Endodermal cell (in vitro differentiated cells): ENCODE data around the gene TSPAN8. TPM values are rescaled to one million over a fixed set of nuclear protein-coding genes. Genes with fewer than 3 reads are reported as not detected.

ENCODE experiments used
- DNase-seq: peaks from one replicate; pipeline ENCODE4 v3.0.0-alpha.2; 2017
- H3K27ac ChIP-seq: 2 replicates; pipeline ENCODE4 v1.5.1; 2013; ENCODE audit warnings: mild to moderate bottlenecking, low read depth, low read length, moderate library complexity
- H3K27me3 ChIP-seq: 2 replicates; pipeline ENCODE4 v1.6.1; 2013; ENCODE audit warnings: mild to moderate bottlenecking, low read length, moderate library complexity; ENCODE audit not compliant: insufficient read depth, control insufficient read depth, poor library complexity, severe bottlenecking
- H3K36me3 ChIP-seq: 2 replicates; pipeline ENCODE4 v1.7.0; 2013; ENCODE audit warnings: mild to moderate bottlenecking, low read length, moderate library complexity; ENCODE audit not compliant: control insufficient read depth, insufficient read depth
- H3K4me1 ChIP-seq: one replicate; pipeline ENCODE4 v1.7.0; 2013; ENCODE audit warnings: low read length; ENCODE audit not compliant: control insufficient read depth, insufficient read depth
- H3K4me3 ChIP-seq: 2 replicates; pipeline ENCODE4 v1.5.1; 2013; ENCODE audit warnings: mild to moderate bottlenecking, low read length, moderate library complexity
- H3K9ac ChIP-seq: 2 replicates; pipeline ENCODE4 v1.6.1; 2013; ENCODE audit warnings: mild to moderate bottlenecking, low read length, moderate library complexity; ENCODE audit not compliant: poor library complexity, severe bottlenecking; ENCODE audit errors: extremely low read depth
- H3K9me3 ChIP-seq: 2 replicates; pipeline ENCODE4 v1.6.1; 2013; ENCODE audit warnings: mild to moderate bottlenecking, low read length, moderate library complexity; ENCODE audit not compliant: control insufficient read depth
- H3K27ac Mint-ChIP-seq: 2 replicates; pipeline ENCODE4 v1.8.0; 2020; ENCODE audit warnings: mixed read lengths
- H3K27me3 Mint-ChIP-seq: 2 replicates; pipeline ENCODE4 v1.8.0; 2021; ENCODE audit warnings: mild to moderate bottlenecking, mixed read lengths; ENCODE audit not compliant: insufficient read depth
- H3K36me3 Mint-ChIP-seq: 2 replicates; pipeline ENCODE4 v1.8.0; 2020; ENCODE audit warnings: low read depth, mixed read lengths
- H3K4me1 Mint-ChIP-seq: 2 replicates; pipeline ENCODE4 v1.8.0; 2020; ENCODE audit warnings: mixed read lengths
- H3K4me3 Mint-ChIP-seq: 2 replicates; pipeline ENCODE4 v1.8.0; 2020; ENCODE audit warnings: mild to moderate bottlenecking, moderate library complexity, mixed read lengths
- H3K9me3 Mint-ChIP-seq: 2 replicates; pipeline ENCODE4 v1.8.0; 2020; ENCODE audit warnings: mild to moderate bottlenecking, mixed read lengths
- CTCF ChIP-seq: fragments of 200-600 bp; sonication (generic); conservative IDR thresholded peaks from 2 replicates; pipeline ENCODE4 v1.5.0; 2021; ENCODE audit warnings: antibody characterized with exemption, mild to moderate bottlenecking
- WGBS, 2 experiments: methylation state at CpG; one replicate each; pipeline versions ENCODE4 v1.1.5 to v1.1.7; 2013; ENCODE audit warnings: missing lambda C conversion rate in 2 of 2, mixed read lengths in 1 of 2; ENCODE audit not compliant: insufficient coverage in 1 of 2, insufficient read length in 1 of 2; 5-methylcytosine and 5-hydroxymethylcytosine counted together
- total RNA-seq, 2 donors: library from RNA; stranded (reverse); fragmentation: NEBNext Ultra II Directional in 1 of 2; extraction: Animal tissue kit (Norgen Biotek cat#: 25700) in 1 of 2; gene quantifications; 2 replicates in 1 of 2; 3 replicates in 1 of 2; pipeline ENCODE4 v1.2.1, GENCODE V29; 2021

TSPAN8 gene
- total RNA-seq, 2 donors from 2014 or later: 0.48 to 1.0 TPM

- Mint-ChIP-seq H3K4me1 (peaks cover 8% of the 10 kb centered on the region), H3K36me3 (no peaks in the 10 kb centered on the region), H3K4me3 (no peak overlapping the region), H3K27me3 (no peaks in the 10 kb centered on the region), H3K27ac (no peak overlapping the region), H3K9me3 (peaks cover 3% of the 10 kb centered on the region)
- H3K4me3 ChIP-seq: no peak overlapping the region
- H3K27ac ChIP-seq: no peak overlapping the region
- no peaks in the 10 kb centered on the region for H3K36me3 ChIP-seq
- no peaks in the 10 kb centered on the region for H3K9me3 ChIP-seq
- TF ChIP-seq CTCF: no peak
- no peak overlapping the region for H3K9ac ChIP-seq
- peaks cover 4% of the 10 kb centered on the region for H3K4me1 ChIP-seq
- DNase-seq: no peak
- 73 to 95% methylated on average over 1 of the region's 1 CpG for WGBS, 2 experiments
- H3K27me3 ChIP-seq: no peaks in the 10 kb centered on the region
Measured at GRCh38 chr12:71174146-71174545, 16.3 kb upstream of the TSPAN8 start.

- no peak overlapping the region for H3K4me3 ChIP-seq
- peaks cover 4% of the 10 kb centered on the region for H3K4me1 ChIP-seq
- no peak overlapping the region for H3K27ac ChIP-seq
- H3K27ac Mint-ChIP-seq: no peak overlapping the region
- peaks cover 28% of the 10 kb centered on the region for H3K9me3 Mint-ChIP-seq
- H3K4me3 Mint-ChIP-seq: no peak overlapping the region
- no peak for TF ChIP-seq CTCF
- no peak overlapping the region for H3K9ac ChIP-seq
- DNase-seq: no peak
- H3K27me3 Mint-ChIP-seq: no peaks in the 10 kb centered on the region
- no peaks in the 10 kb centered on the region for H3K27me3 ChIP-seq
- WGBS, 2 experiments: 93 to 100% methylated on average over 1 of the region's 1 CpG
- H3K36me3 ChIP-seq: no peaks in the 10 kb centered on the region
- peaks cover 13% of the 10 kb centered on the region for H3K4me1 Mint-ChIP-seq
- H3K9me3 ChIP-seq: peaks cover 3% of the 10 kb centered on the region
- H3K36me3 Mint-ChIP-seq: peaks cover 4% of the 10 kb centered on the region
Measured at GRCh38 chr12:71170456-71170855, 12.7 kb upstream of the TSPAN8 start.

GRCh38 chr12:71169286-71169685 is 11.5 kb upstream of the TSPAN8 start:
- Mint-ChIP-seq H3K4me1 (peaks cover 11% of the 10 kb centered on the region), H3K27ac (no peak overlapping the region), H3K27me3 (no peaks in the 10 kb centered on the region), H3K9me3 (peaks cover 38% of the 10 kb centered on the region), H3K4me3 (no peak overlapping the region), H3K36me3 (peaks cover 7% of the 10 kb centered on the region)
- DNase-seq: no peak
- Histone ChIP-seq H3K4me3 (no peak overlapping the region), H3K27ac (no peak overlapping the region), H3K9ac (no peak overlapping the region), H3K9me3 (peaks cover 15% of the 10 kb centered on the region), H3K27me3 (no peaks in the 10 kb centered on the region), H3K36me3 (no peaks in the 10 kb centered on the region), H3K4me1 (peaks cover 2% of the 10 kb centered on the region)
- no peak for TF ChIP-seq CTCF
